HepG2 (cell line): Measurements from ENCODE around the gene RPS27A. TPM values are rescaled to one million over a fixed set of nuclear protein-coding genes. Genes with fewer than 3 reads are reported as not detected.
A peak's percentile ranks its signal among the peaks of the same experiment; 100 is the strongest.

ENCODE experiments used
- ARNT2 ChIP-seq: sonication (generic); formaldehyde crosslinking; IDR thresholded peaks from 2 replicates; pipeline ENCODE4 v1.8.0; 2022; ENCODE audit warnings: mild to moderate bottlenecking, low read depth, missing genetic modification reagents, moderate library complexity
- CREM ChIP-seq, 2 experiments: sonication (generic) in 1 of 2; formaldehyde crosslinking in 1 of 2; IDR thresholded peaks; 2 replicates each; pipeline versions ENCODE4 v1.4.0 to v1.6.1; 2016 to 2020; ENCODE audit warnings: antibody characterized with exemption in 1 of 2, mild to moderate bottlenecking in 1 of 2, missing genetic modification reagents in 1 of 2
- DPF2 ChIP-seq: sonication (generic); formaldehyde crosslinking; IDR thresholded peaks from 2 replicates; pipeline ENCODE4 v1.4.0; 2020; ENCODE audit warnings: mild to moderate bottlenecking, low read depth, missing genetic modification reagents, borderline replicate concordance
- EHMT2 ChIP-seq: fragments of 200-600 bp; sonication (generic); IDR thresholded peaks from 2 replicates; pipeline ENCODE4 v1.7.0; 2017; ENCODE audit warnings: antibody characterized with exemption, low read depth, low read length, borderline replicate concordance
- EP300 ChIP-seq, 3 experiments: sonication (generic) in 1 of 3; formaldehyde crosslinking in 1 of 3; IDR thresholded peaks; 2 replicates each; pipeline versions ENCODE4 v1.5.1 to v1.6.1; 2011 to 2020; ENCODE audit warnings: low read depth in 2 of 3, low read length in 2 of 3, borderline replicate concordance in 1 of 3, improper control_type of control experiment in 1 of 3, mild to moderate bottlenecking in 1 of 3, missing genetic modification reagents in 1 of 3, moderate library complexity in 1 of 3
- GATAD2A ChIP-seq: IDR thresholded peaks from 2 replicates; pipeline ENCODE4 v1.6.1; 2016
- KAT2B ChIP-seq: fragments of 150-350 bp; IDR thresholded peaks from 2 replicates; pipeline ENCODE4 v1.6.1; 2014; ENCODE audit warnings: low read depth, low read length, borderline replicate concordance
- KDM5A ChIP-seq: fragments of 200-600 bp; sonication (generic); IDR thresholded peaks from 2 replicates; pipeline ENCODE4 v1.7.0; 2018; ENCODE audit warnings: antibody characterized with exemption, mild to moderate bottlenecking, low read length, borderline replicate concordance
- MAFG ChIP-seq: sonication (generic); formaldehyde crosslinking; IDR thresholded peaks from 2 replicates; pipeline ENCODE4 v1.5.1; 2020; ENCODE audit warnings: mild to moderate bottlenecking, missing genetic modification reagents
- MEF2D ChIP-seq: sonication (generic); formaldehyde crosslinking; IDR thresholded peaks from 2 replicates; pipeline ENCODE4 v1.5.1; 2020; ENCODE audit warnings: mild to moderate bottlenecking, missing genetic modification reagents
- NFE2 ChIP-seq: sonication (generic); formaldehyde crosslinking; IDR thresholded peaks from 2 replicates; pipeline ENCODE4 v1.4.0; 2020; ENCODE audit warnings: missing genetic modification reagents
- NFIC ChIP-seq: IDR thresholded peaks from 2 replicates; pipeline ENCODE4 v1.6.1; 2012; ENCODE audit warnings: mild to moderate bottlenecking, low read length, inconsistent platforms
- NR2C2 ChIP-seq: sonication (generic); formaldehyde crosslinking; IDR thresholded peaks from 2 replicates; pipeline ENCODE4 v1.4.0; 2020; ENCODE audit warnings: missing genetic modification reagents, mild to moderate bottlenecking, moderate library complexity, borderline replicate concordance
- NR2F6 ChIP-seq, 2 experiments: IDR thresholded peaks; 2 replicates each; pipeline ENCODE4 v1.6.1; 2016; ENCODE audit warnings: antibody characterized with exemption in 1 of 2, mild to moderate bottlenecking in 1 of 2
- PREB ChIP-seq: sonication (generic); formaldehyde crosslinking; IDR thresholded peaks from 2 replicates; pipeline ENCODE4 v1.4.0; 2020; ENCODE audit warnings: missing genetic modification reagents
- SMARCC2 ChIP-seq: fragments of 450-650 bp; IDR thresholded peaks from 2 replicates; pipeline ENCODE4 v1.6.1; 2017; ENCODE audit warnings: antibody characterized with exemption, mild to moderate bottlenecking
- SRSF4 ChIP-seq: fragments of 200-400 bp; formaldehyde crosslinking; IDR thresholded peaks from one replicate; pipeline ENCODE4 v1.6.1; 2018; ENCODE audit warnings: mild to moderate bottlenecking, low read depth, low read length, moderate library complexity; ENCODE audit not compliant: poor library complexity, severe bottlenecking
- YEATS2 ChIP-seq: sonication (generic); formaldehyde crosslinking; IDR thresholded peaks from 2 replicates; pipeline ENCODE4 v1.4.0; 2020; ENCODE audit warnings: missing genetic modification reagents, borderline replicate concordance
- ZFP36L1 ChIP-seq: sonication (generic); formaldehyde crosslinking; IDR thresholded peaks from 2 replicates; pipeline ENCODE4 v1.8.0; 2022; ENCODE audit warnings: mild to moderate bottlenecking, missing genetic modification reagents, moderate library complexity
- ZNF543 ChIP-seq: sonication (generic); formaldehyde crosslinking; IDR thresholded peaks from 2 replicates; pipeline ENCODE4 v1.4.0; 2020; ENCODE audit warnings: mild to moderate bottlenecking, missing genetic modification reagents
- ZNF557 ChIP-seq: sonication (generic); formaldehyde crosslinking; IDR thresholded peaks from 2 replicates; pipeline ENCODE4 v1.4.0; 2020; ENCODE audit warnings: missing genetic modification reagents
- ZNF564 ChIP-seq: sonication (generic); formaldehyde crosslinking; IDR thresholded peaks from 2 replicates; pipeline ENCODE4 v1.8.1; 2023; ENCODE audit warnings: mild to moderate bottlenecking, missing genetic modification reagents
- ZNF619 ChIP-seq: sonication (generic); formaldehyde crosslinking; IDR thresholded peaks from 2 replicates; pipeline ENCODE4 v1.4.0; 2020; ENCODE audit warnings: mild to moderate bottlenecking, missing genetic modification reagents
- ZNF644 ChIP-seq: IDR thresholded peaks from 2 replicates; pipeline ENCODE4 v1.6.1; 2016; ENCODE audit warnings: low read depth
- ZNF770 ChIP-seq: sonication (generic); formaldehyde crosslinking; IDR thresholded peaks from 2 replicates; pipeline ENCODE4 v1.5.0; 2020; ENCODE audit warnings: mild to moderate bottlenecking, missing genetic modification reagents
- ZNF878 ChIP-seq: sonication (generic); formaldehyde crosslinking; IDR thresholded peaks from 2 replicates; pipeline ENCODE4 v1.8.1; 2023; ENCODE audit warnings: mild to moderate bottlenecking, missing genetic modification reagents, moderate library complexity
- polyA plus RNA-seq, 8 experiments: library from polyadenylated mRNA; depleted of rRNA in 3 of 8; stranded (reverse) in 7 of 8; unstranded in 1 of 8; fragments of >200 nt; fragmentation: Illumina TruSeq in 4 of 8; extraction: Trizol in 4 of 8; gene quantifications; 2 replicates each; pipeline versions ENCODE4 v1.2.1 to v1.2.3, GENCODE V29; 2011 to 2016; ENCODE audit warnings: low read depth in 4 of 8, missing spikeins in 1 of 8, mixed read lengths in 1 of 8; ENCODE audit not compliant: insufficient read depth in 1 of 8
- total RNA-seq, 5 experiments: library from RNA; depleted of rRNA; stranded (reverse); fragments of >200 nt; fragmentation: Illumina TruSeq; extraction: Trizol; gene quantifications; 2 replicates each; pipeline ENCODE4 v1.2.3, GENCODE V29; 2016; ENCODE audit warnings: low read depth in 1 of 5
- TF ChIP-seq, protein P1 (sequence below): sonication (generic); formaldehyde crosslinking; IDR thresholded peaks from 2 replicates; pipeline ENCODE4 v1.5.0; 2020; ENCODE audit warnings: mild to moderate bottlenecking, missing genetic modification reagents, moderate library complexity

The RPS27A gene
- total and polyA plus RNA-seq, 2 of the 13 experiments (the other 11 are each of a cell fraction or from before 2014, with no cell fraction given) = 2,779 to 3,269 TPM

- peak in 1 of 2 experiments; percentile 41; a peak in 1 of 4 replicates for TF ChIP-seq EP300 (IDR thresholded peaks at IDR 0.05; ENCODE audit: low read depth in 2 of 2, low read length in 2 of 2)
- TF ChIP-seq EP300 (CRISPR knock-in tag; IDR thresholded peaks at IDR 0.05; ENCODE audit: borderline replicate concordance) = no peak
- no peak for TF ChIP-seq ZNF770 (CRISPR knock-in tag)
- TF ChIP-seq ZNF564 (CRISPR knock-in tag) = no peak
- TF ChIP-seq MAFG = no peak
- TF ChIP-seq ZNF619 (CRISPR knock-in tag) = no peak
- no peak for TF ChIP-seq ZNF543 (CRISPR knock-in tag)
- 0 out of 2 replicates have a peak, but pooled peaks have one; percentile 18 for TF ChIP-seq ZFP36L1
- no peak for TF ChIP-seq NR2C2 (CRISPR knock-in tag)
- TF ChIP-seq EHMT2 = no peak
- TF ChIP-seq DPF2 = no peak
- peak; percentile 54 for TF ChIP-seq GATAD2A
- TF ChIP-seq NR2F6 (IDR thresholded peaks at IDR 0.05) = peak; percentile 13; the same call in 1 of the 2 replicates
- TF ChIP-seq NR2F6 (CRISPR knock-in tag; IDR thresholded peaks at IDR 0.05) = no peak
- TF ChIP-seq SMARCC2 = no peak
- TF ChIP-seq ZNF557 (CRISPR knock-in tag) = no peak
- no peak for TF ChIP-seq PREB (CRISPR knock-in tag)
- TF ChIP-seq NFIC = peak; percentile 41; the same call in 1 of the 2 replicates
- TF ChIP-seq KDM5A = no peak
- TF ChIP-seq MEF2D (CRISPR knock-in tag) = peak; percentile 85
- TF ChIP-seq ZNF644 (CRISPR knock-in tag) = no peak
- no peak for TF ChIP-seq ARNT2 (CRISPR knock-in tag)
- peak; percentile 19; the same call in 1 of the 2 replicates for TF ChIP-seq YEATS2 (CRISPR knock-in tag)
- TF ChIP-seq SRSF4 = no peak
- TF ChIP-seq ZNF878 (CRISPR knock-in tag) = no peak
- no peak for TF ChIP-seq KAT2B
- no peak for TF ChIP-seq NFE2 (CRISPR knock-in tag)
- TF ChIP-seq, protein P1, sequence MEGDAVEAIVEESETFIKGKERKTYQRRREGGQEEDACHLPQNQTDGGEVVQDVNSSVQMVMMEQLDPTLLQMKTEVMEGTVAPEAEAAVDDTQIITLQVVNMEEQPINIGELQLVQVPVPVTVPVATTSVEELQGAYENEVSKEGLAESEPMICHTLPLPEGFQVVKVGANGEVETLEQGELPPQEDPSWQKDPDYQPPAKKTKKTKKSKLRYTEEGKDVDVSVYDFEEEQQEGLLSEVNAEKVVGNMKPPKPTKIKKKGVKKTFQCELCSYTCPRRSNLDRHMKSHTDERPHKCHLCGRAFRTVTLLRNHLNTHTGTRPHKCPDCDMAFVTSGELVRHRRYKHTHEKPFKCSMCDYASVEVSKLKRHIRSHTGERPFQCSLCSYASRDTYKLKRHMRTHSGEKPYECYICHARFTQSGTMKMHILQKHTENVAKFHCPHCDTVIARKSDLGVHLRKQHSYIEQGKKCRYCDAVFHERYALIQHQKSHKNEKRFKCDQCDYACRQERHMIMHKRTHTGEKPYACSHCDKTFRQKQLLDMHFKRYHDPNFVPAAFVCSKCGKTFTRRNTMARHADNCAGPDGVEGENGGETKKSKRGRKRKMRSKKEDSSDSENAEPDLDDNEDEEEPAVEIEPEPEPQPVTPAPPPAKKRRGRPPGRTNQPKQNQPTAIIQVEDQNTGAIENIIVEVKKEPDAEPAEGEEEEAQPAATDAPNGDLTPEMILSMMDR (CRISPR knock-in tag) = no peak
- peak; percentile 48; the same call in 1 of the 2 replicates for TF ChIP-seq CREM (IDR thresholded peaks at IDR 0.05)
- no peak for TF ChIP-seq CREM (CRISPR knock-in tag; IDR thresholded peaks at IDR 0.05)
Measured at GRCh38 chr2:55239656-55240222, 7.3 kb downstream of the RPS27A start (continued).
